Fibroblast of pulmonary artery (primary cell): Measurements from ENCODE around the gene CYP46A1.

ENCODE experiments used
- DNase-seq: peaks from one replicate; pipeline ENCODE4 v3.0.0-alpha.2; 2010; ENCODE audit warnings: low read depth
- H3K4me3 ChIP-seq: replicated peaks from 2 replicates; pipeline ENCODE4 v1.5.1; 2011; ENCODE audit warnings: low read depth, mild to moderate bottlenecking, control low read depth, low read length, moderate library complexity
- CTCF ChIP-seq: IDR thresholded peaks from 2 replicates; pipeline ENCODE4 v1.5.1; 2011; ENCODE audit warnings: mild to moderate bottlenecking, control low read depth, low read length, inconsistent platforms; ENCODE audit errors: missing control alignments

CYP46A1 gene

GRCh38 chr14:99688210-99688581, 4.1 kb downstream of the CYP46A1 start:
- TF ChIP-seq CTCF: no peak
- DNase-seq: no peak
- no peak overlapping the region for H3K4me3 ChIP-seq

- no peak for DNase-seq
- TF ChIP-seq CTCF: no peak
- no peak overlapping the region for H3K4me3 ChIP-seq
These were observed 4.5 kb downstream of the CYP46A1 start for GRCh38 chr14:99688629-99689028.

GRCh38 chr14:99689266-99690236, 5.5 kb downstream of the CYP46A1 start:
- no peak for DNase-seq
- TF ChIP-seq CTCF: no peak
- H3K4me3 ChIP-seq: no peak overlapping the region

GRCh38 chr14:99690636-99691035, 6.5 kb downstream of the CYP46A1 start:
- no peak for TF ChIP-seq CTCF
- no peak for DNase-seq
- H3K4me3 ChIP-seq: no peak overlapping the region

- DNase-seq: no peak
These were observed 7.2 kb downstream of the CYP46A1 start for GRCh38 chr14:99691111-99691885.

GRCh38 chr14:99693918-99694317, 9.8 kb downstream of the CYP46A1 start:
- DNase-seq: no peak
- no peak for TF ChIP-seq CTCF
- H3K4me3 ChIP-seq: no peak overlapping the region

More at GRCh38 chr14:99691111-99691885, 7.2 kb downstream of the CYP46A1 start:
- no peak for TF ChIP-seq CTCF
- H3K4me3 ChIP-seq: no peak overlapping the region
